Ascending aorta (tissue), 2 donors: Measurements from ENCODE around the gene CPPED1. TPM values are rescaled to one million over a fixed set of nuclear protein-coding genes. Genes with fewer than 3 reads are reported as not detected.

ENCODE experiments used
- DNase-seq, 2 donors: peaks; one replicate each; pipeline ENCODE4 v3.0.0-alpha.2; 2019; ENCODE audit warnings: low spot score in 2 of 2
- H3K27ac ChIP-seq, 2 donors: fragments of 200-600 bp; sonication (generic); one replicate each; pipeline ENCODE4 v1.5.1; 2016 to 2017; ENCODE audit warnings: mild to moderate bottlenecking in 1 of 2
- H3K27me3 ChIP-seq: fragments of 200-600 bp; sonication (generic); one replicate; pipeline ENCODE4 v1.5.1; 2017
- H3K36me3 ChIP-seq, 2 donors: fragments of 200-600 bp; sonication (generic); one replicate each; pipeline ENCODE4 v1.5.1; 2016
- H3K4me1 ChIP-seq, 2 donors: fragments of 200-600 bp; sonication (generic); one replicate each; pipeline ENCODE4 v1.5.1; 2016 to 2017; ENCODE audit warnings: mild to moderate bottlenecking in 1 of 2
- H3K4me3 ChIP-seq, 2 donors: fragments of 200-600 bp; sonication (generic); one replicate each; pipeline ENCODE4 v1.5.1; 2016 to 2017; ENCODE audit warnings: mild to moderate bottlenecking in 1 of 2
- H3K9me3 ChIP-seq, 2 donors: fragments of 200-600 bp; sonication (generic); one replicate each; pipeline ENCODE4 v1.5.1; 2016
- CTCF ChIP-seq, 3 experiments: fragments of 200-600 bp in 2 of 3; fragments of 450-650 bp in 1 of 3; sonication (generic) in 2 of 3; IDR thresholded peaks; one replicate each; pipeline ENCODE4 v1.5.1; 2016 to 2019; ENCODE audit warnings: antibody characterized with exemption in 3 of 3, mild to moderate bottlenecking in 1 of 3, moderate library complexity in 1 of 3
- intact Hi-C: fragments of 100-400 bp; cut with DNase I; formaldehyde crosslinking; loops from one replicate; pipeline ENCODE4 v1.15.1; 2023
- total RNA-seq: library from RNA; depleted of rRNA; stranded (reverse); fragments of >200 nt; gene quantifications from one replicate; pipeline ENCODE4 v1.1.0, GENCODE V29; 2016

The CPPED1 gene
- total RNA-seq = 13.3 TPM

GRCh38 chr16:12803203-12804093, at the start of gene CPPED1:
CPPED1 (minus strand) TSS chr16:12803887; CDS start chr16:12803776, 111 bp downstream.
- Histone ChIP-seq H3K4me3 (peak within 1 kb of the TSS; percentile 73 to 79), H3K27me3 (no peaks in the 10 kb centered on the region), H3K36me3 (no peaks in the 10 kb centered on the region), H3K9me3 (no peaks in the 10 kb centered on the region), H3K4me1 (peaks cover 3 to 19% of the 10 kb centered on the region in 2 donors), H3K27ac (peak within 1 kb of the TSS; percentile 82)
- intact Hi-C loops = loop anchor here (1.0 to 10.0 kb wide), 2 partner anchors 307 to 1091 kb away; no protein-coding TSS in a partner anchor
- no peak for TF ChIP-seq CTCF (IDR thresholded peaks at IDR 0.05)
- peak; percentile 61 to 96 for DNase-seq

GRCh38 chr16:12850186-12850585, 46.5 kb upstream of the CPPED1 start:
- Histone ChIP-seq H3K36me3 (no peaks in the 10 kb centered on the region), H3K4me3 (no peak overlapping the region), H3K4me1 (no peaks in the 10 kb centered on the region), H3K27ac (no peak overlapping the region), H3K27me3 (no peaks in the 10 kb centered on the region), H3K9me3 (no peaks in the 10 kb centered on the region)
- intact Hi-C loops = no loop called here
- TF ChIP-seq CTCF (IDR thresholded peaks at IDR 0.05) = no peak
- DNase-seq = no peak

- intact Hi-C loops = no loop called here
- DNase-seq = no peak
- TF ChIP-seq CTCF (IDR thresholded peaks at IDR 0.05) = no peak
- no peaks in the 10 kb centered on the region for H3K9me3 ChIP-seq
- no peak overlapping the region for H3K4me3 ChIP-seq
- no peaks in the 10 kb centered on the region for H3K36me3 ChIP-seq
- H3K27me3 ChIP-seq = no peaks in the 10 kb centered on the region
- no peaks in the 10 kb centered on the region for H3K4me1 ChIP-seq
- no peak overlapping the region for H3K27ac ChIP-seq
These were observed 42.9 kb upstream of the CPPED1 start for GRCh38 chr16:12846592-12846991.

- H3K4me1 ChIP-seq = no peaks in the 10 kb centered on the region
- no peak for DNase-seq
- intact Hi-C loops = no loop called here
- H3K9me3 ChIP-seq = no peaks in the 10 kb centered on the region
- no peak overlapping the region for H3K4me3 ChIP-seq
- no peak for TF ChIP-seq CTCF (IDR thresholded peaks at IDR 0.05)
- no peak overlapping the region for H3K27ac ChIP-seq
- no peaks in the 10 kb centered on the region for H3K27me3 ChIP-seq
- H3K36me3 ChIP-seq = no peaks in the 10 kb centered on the region
These were observed 41.6 kb upstream of the CPPED1 start for GRCh38 chr16:12845282-12845681.

- Histone ChIP-seq H3K27me3 (no peaks in the 10 kb centered on the region), H3K36me3 (no peaks in the 10 kb centered on the region), H3K4me1 (no peaks in the 10 kb centered on the region), H3K27ac (no peak overlapping the region), H3K9me3 (peaks cover 0 to 7% of the 10 kb centered on the region in 2 donors), H3K4me3 (no peak overlapping the region)
- intact Hi-C loops = no loop called here
- no peak for DNase-seq
- TF ChIP-seq CTCF (IDR thresholded peaks at IDR 0.05) = no peak
These were observed 34.1 kb upstream of the CPPED1 start for GRCh38 chr16:12837756-12838155.
